Fibroblast of lung (primary cell): ENCODE measurements around the gene PRDM16. TPM values are rescaled to one million over a fixed set of nuclear protein-coding genes. Genes with fewer than 3 reads are reported as not detected.

ENCODE experiments used
- DNase-seq, 2 donors: peaks; one replicate each; pipeline versions ENCODE4 v3.0.0 to v3.0.0-alpha.2; 2010; ENCODE audit warnings: low read depth in 2 of 2
- H2AFZ ChIP-seq: 2 replicates; pipeline ENCODE4 v1.5.1; 2012; ENCODE audit warnings: low read length, control low read depth, inconsistent platforms
- H3K27ac ChIP-seq: 2 replicates; pipeline ENCODE4 v1.5.1; 2011; ENCODE audit warnings: low read length, control low read depth; ENCODE audit not compliant: insufficient read depth
- H3K27me3 ChIP-seq: 2 replicates; pipeline ENCODE4 v1.5.1; 2011; ENCODE audit warnings: mild to moderate bottlenecking, low read length; ENCODE audit not compliant: control insufficient read depth, insufficient read depth
- H3K36me3 ChIP-seq: 2 replicates; pipeline ENCODE4 v1.5.1; 2011; ENCODE audit warnings: low read length; ENCODE audit not compliant: control insufficient read depth, insufficient read depth
- H3K4me1 ChIP-seq: 2 replicates; pipeline ENCODE4 v1.5.1; 2011; ENCODE audit warnings: low read length; ENCODE audit not compliant: control insufficient read depth, insufficient read depth; ENCODE audit errors: extremely low read depth
- H3K4me2 ChIP-seq: 2 replicates; pipeline ENCODE4 v1.5.1; 2011; ENCODE audit warnings: low read length, control low read depth; ENCODE audit not compliant: insufficient read depth; ENCODE audit errors: extremely low read depth
- H3K4me3 ChIP-seq, 4 experiments: fragments of 200-600 bp in 1 of 4; sonication (generic) in 1 of 4; replicated peaks in 1 of 4; 2 replicates each; pipeline ENCODE4 v1.5.1; 2011 to 2016; ENCODE audit warnings: low read length in 4 of 4, low read depth in 3 of 4, mild to moderate bottlenecking in 3 of 4, control low read depth in 2 of 4, inconsistent platforms in 1 of 4, mixed read lengths in 1 of 4; ENCODE audit not compliant: insufficient read depth in 1 of 4; ENCODE audit errors: control extremely low read depth in 1 of 4
- H3K79me2 ChIP-seq: 2 replicates; pipeline ENCODE4 v1.5.1; 2012; ENCODE audit warnings: mild to moderate bottlenecking, low read length, inconsistent platforms; ENCODE audit not compliant: control insufficient read depth, insufficient read depth
- H3K9ac ChIP-seq: 2 replicates; pipeline ENCODE4 v1.5.1; 2011; ENCODE audit warnings: mild to moderate bottlenecking, low read length, control low read depth; ENCODE audit not compliant: insufficient read depth
- H3K9me3 ChIP-seq: 2 replicates; pipeline ENCODE4 v1.5.1; 2012; ENCODE audit warnings: low read depth, low read length; ENCODE audit not compliant: control insufficient read depth, insufficient read depth
- H4K20me1 ChIP-seq: 2 replicates; pipeline ENCODE4 v1.5.1; 2011; ENCODE audit warnings: low read length; ENCODE audit not compliant: control insufficient read depth, insufficient read depth; ENCODE audit errors: extremely low read depth
- EZH2 ChIP-seq: IDR thresholded peaks from 2 replicates; pipeline ENCODE4 v1.5.1; 2012; ENCODE audit warnings: low read length, control low read depth, mild to moderate bottlenecking; ENCODE audit errors: missing control alignments
- polyA plus RNA-seq, 2 donors: library from polyadenylated mRNA; depleted of rRNA in 1 of 2; stranded (reverse) in 1 of 2; unstranded in 1 of 2; fragments of >200 nt; gene quantifications; 2 replicates each; pipeline ENCODE4 v1.2.1, GENCODE V29; 2011 to 2012; ENCODE audit warnings: missing spikeins in 1 of 2
- total RNA-seq: library from RNA; depleted of rRNA; stranded (reverse); fragments of >200 nt; gene quantifications from 2 replicates; pipeline ENCODE4 v1.2.1, GENCODE V29; 2014
- TF ChIP-seq, protein P1 (sequence below), 2 donors: IDR thresholded peaks in 1 of 2; conservative IDR thresholded peaks in 1 of 2; 1 replicate in 1 of 2; 2 replicates in 1 of 2; pipeline ENCODE4 v1.5.1; 2011 to 2012; ENCODE audit warnings: low read length in 2 of 2, control low read depth in 1 of 2, inconsistent platforms in 1 of 2, low read depth in 1 of 2, mild to moderate bottlenecking in 1 of 2

The PRDM16 gene
- total and polyA plus RNA-seq, 2 donors (not counting 1 experiment from before 2014, with no cell fraction given): 0.30 to 1.8 TPM

DNA sequence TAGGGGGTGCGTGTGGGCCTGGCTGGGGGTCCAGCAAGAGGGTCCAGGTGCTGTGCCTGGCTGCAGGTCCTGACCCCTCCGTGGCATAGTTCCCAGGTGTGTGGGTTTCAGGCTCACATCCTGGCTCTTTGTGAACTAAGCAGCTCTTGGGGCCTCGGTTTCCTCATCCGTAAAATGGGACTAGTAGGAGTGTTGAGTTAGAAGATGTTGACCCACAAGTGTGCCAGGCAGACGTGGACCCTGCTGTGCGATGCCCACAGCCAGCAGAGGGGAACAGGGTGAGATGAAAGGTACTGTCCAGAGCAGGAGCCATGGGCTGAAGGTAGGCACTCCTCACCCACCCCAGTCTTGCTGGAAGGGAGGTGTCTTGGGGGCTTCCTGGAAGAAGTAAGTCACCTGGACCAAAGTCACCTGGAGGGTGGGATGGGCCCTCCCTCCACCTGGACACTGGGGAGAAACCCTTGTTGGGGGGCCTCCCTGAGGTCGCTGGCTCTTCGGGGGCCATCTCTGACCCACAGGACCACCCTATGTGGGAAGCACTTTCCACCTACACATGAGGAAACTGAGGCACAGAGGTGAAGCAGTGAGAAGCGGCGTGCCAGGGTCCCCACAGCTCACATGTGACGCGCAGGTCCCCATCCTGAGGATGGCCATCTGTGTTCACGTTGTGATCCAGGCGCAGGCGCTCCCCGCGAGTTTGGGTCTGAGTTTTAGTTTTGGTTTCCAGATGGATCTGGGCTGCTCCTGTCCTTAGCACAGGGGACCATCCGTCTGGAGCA, 386.9 kb downstream of the PRDM16 start:
- Histone ChIP-seq H3K4me2 (no peak overlapping the region), H3K27ac (no peak overlapping the region), H3K36me3 (no peaks in the 10 kb centered on the region), H4K20me1 (no peaks in the 10 kb centered on the region), H3K9me3 (no peaks in the 10 kb centered on the region), H3K4me1 (no peaks in the 10 kb centered on the region), H3K4me3 (no peak overlapping the region), H2AFZ (no peak overlapping the region), H3K79me2 (no peaks in the 10 kb centered on the region), H3K27me3 (no peaks in the 10 kb centered on the region), H3K9ac (no peak overlapping the region)
- TF ChIP-seq EZH2: no peak
- TF ChIP-seq, protein P1, sequence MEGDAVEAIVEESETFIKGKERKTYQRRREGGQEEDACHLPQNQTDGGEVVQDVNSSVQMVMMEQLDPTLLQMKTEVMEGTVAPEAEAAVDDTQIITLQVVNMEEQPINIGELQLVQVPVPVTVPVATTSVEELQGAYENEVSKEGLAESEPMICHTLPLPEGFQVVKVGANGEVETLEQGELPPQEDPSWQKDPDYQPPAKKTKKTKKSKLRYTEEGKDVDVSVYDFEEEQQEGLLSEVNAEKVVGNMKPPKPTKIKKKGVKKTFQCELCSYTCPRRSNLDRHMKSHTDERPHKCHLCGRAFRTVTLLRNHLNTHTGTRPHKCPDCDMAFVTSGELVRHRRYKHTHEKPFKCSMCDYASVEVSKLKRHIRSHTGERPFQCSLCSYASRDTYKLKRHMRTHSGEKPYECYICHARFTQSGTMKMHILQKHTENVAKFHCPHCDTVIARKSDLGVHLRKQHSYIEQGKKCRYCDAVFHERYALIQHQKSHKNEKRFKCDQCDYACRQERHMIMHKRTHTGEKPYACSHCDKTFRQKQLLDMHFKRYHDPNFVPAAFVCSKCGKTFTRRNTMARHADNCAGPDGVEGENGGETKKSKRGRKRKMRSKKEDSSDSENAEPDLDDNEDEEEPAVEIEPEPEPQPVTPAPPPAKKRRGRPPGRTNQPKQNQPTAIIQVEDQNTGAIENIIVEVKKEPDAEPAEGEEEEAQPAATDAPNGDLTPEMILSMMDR (conservative IDR thresholded peaks at IDR 0.05 in 1 of 2, IDR thresholded peaks at IDR 0.05 in 1 of 2; ENCODE audit: low read depth in 1 of 2, low read length in 2 of 2): no peak
- no peak for DNase-seq

DNA sequence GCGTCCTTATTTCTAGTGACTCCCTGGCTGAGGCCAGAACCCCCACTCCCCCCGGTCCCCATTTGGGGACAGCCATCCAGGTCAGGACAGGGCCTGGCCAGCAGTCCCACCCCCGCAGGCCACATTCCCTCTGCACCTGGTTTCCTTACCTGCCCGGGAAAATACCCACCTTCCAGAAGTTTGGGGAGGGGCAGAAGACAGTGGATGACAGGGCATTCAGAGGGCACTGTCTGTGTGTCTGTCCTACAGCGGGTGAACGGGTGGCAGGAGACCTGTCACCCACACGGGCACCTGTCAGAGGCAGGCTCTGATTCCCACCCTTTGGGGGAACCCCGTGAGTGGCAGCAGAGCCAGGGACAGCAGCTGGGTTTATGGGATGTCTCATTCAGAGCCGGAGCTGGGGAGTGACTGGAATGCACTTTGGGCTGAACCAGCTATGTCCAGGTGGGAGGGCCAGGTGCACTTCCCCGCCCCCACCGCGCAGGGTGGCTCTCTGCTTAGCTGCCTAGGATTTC, 387.5 kb downstream of the PRDM16 start:
- no peak overlapping the region for H2AFZ ChIP-seq

More for the DNA sequence above, 387.5 kb downstream of the PRDM16 start:
- Histone ChIP-seq H3K4me1 (no peaks in the 10 kb centered on the region), H3K27me3 (no peaks in the 10 kb centered on the region), H3K27ac (no peak overlapping the region), H3K36me3 (no peaks in the 10 kb centered on the region), H3K4me2 (no peak overlapping the region), H3K79me2 (no peaks in the 10 kb centered on the region), H3K9ac (no peak overlapping the region), H3K9me3 (no peaks in the 10 kb centered on the region), H3K4me3 (no peak overlapping the region), H4K20me1 (no peaks in the 10 kb centered on the region)
- no peak for DNase-seq
- no peak for TF ChIP-seq EZH2
- TF ChIP-seq, protein P1 (conservative IDR thresholded peaks at IDR 0.05 in 1 of 2, IDR thresholded peaks at IDR 0.05 in 1 of 2; ENCODE audit: low read depth in 1 of 2, low read length in 2 of 2): no peak
